HG03439 (cell line): ENCODE measurements around the gene SERPINB1.
"Not testable (repeated sequence)": the region's sequence is repeated elsewhere in the genome, so short reads cannot be mapped to it uniquely, and the experiment has no call there.

Experiments used
- ATAC-seq: cut with Tn5 transposase; IDR thresholded peaks from one replicate; pipeline ENCODE4 v1.9.1; 2021; ENCODE audit warnings: mild to moderate bottlenecking, moderate library complexity; ENCODE audit not compliant: unreplicated experiment

SERPINB1 gene

GRCh38 chr6:2866171-2866846 is 24.6 kb upstream of the SERPINB1 start:
- peak; percentile 43 for ATAC-seq

GRCh38 chr6:2865694-2866151 is 24.1 kb upstream of the SERPINB1 start:
- ATAC-seq = no peak

GRCh38 chr6:2865270-2865669 is 23.6 kb upstream of the SERPINB1 start:
- no peak for ATAC-seq

DNA sequence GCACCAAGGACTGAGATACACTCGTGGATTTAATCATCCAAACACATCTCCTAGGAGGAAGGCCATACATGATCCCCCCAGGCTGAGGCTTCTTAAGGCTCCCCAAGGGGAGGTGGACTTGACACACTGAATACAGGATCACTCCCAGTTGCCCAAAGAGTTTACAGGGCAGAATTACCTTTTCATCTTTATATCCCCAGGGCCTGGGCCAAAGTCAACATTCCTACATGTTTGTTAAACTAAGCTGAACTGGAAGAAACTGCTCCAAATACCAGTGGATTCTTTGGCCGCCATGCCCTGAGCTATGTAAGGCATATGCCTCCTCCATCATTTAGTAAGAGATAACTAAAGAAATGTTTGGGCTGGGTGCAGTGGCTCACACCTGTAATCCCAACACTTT is 22.2 kb upstream of the SERPINB1 start:
- ATAC-seq = no peak

DNA sequence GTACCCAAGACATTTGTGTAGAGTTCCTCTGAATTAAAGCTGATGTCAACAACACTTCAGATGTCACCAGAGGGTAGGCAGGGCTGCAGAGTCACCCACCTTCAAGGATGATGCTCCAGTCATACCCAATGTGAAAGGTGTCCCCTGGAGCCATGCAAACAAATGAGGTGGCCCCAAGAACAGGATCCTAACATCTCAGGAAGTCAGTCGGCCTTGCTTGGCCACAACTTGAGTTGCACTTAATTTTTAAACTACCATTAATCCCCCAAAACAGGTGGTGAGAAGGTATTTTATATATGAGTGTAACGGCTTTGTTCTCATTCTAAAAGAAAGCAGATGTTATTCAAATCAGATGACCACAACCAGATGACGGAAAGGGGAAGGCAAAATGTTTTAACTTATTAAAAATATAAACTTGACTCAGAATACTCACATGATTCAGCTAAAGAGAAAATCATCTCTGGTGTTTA is 21.1 kb upstream of the SERPINB1 start:
- ATAC-seq = peak; percentile 49

DNA sequence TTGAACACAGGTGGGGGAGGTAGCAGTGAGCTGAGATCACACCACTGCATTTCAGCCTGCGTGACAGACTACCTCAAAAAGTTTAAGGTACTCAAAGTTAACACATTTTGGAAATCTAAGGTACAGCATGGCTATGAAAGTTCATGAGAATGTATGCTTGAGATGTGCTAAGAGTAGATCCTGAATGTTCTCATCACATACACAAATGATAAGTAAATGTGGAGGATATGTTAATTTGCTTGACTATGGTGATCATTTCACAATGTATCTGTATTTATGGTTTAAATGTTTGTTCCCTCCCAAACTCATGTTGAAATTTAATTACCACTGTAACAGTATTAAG is 20.1 kb upstream of the SERPINB1 start:
- ATAC-seq = no peak

GRCh38 chr6:2861060-2861821 is 19.6 kb upstream of the SERPINB1 start:
- no peak for ATAC-seq

DNA sequence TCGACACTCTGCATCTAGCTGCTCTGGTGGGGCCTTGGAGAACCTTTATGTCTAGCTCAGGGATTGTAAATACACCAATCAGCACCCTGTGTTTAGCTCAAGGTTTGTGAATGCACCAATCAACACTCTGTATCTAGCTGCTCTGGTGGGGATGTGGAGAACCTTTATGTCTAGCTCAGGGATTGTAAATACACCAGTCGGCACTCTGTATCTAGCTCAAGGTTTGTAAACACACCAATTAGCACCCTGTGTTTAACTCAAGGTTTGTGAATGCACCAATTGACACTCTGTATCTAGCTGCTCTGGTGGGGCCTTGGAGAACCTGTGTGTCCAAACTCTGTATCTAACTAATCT is 19.0 kb upstream of the SERPINB1 start:
- ATAC-seq = not testable (repeated sequence)

DNA sequence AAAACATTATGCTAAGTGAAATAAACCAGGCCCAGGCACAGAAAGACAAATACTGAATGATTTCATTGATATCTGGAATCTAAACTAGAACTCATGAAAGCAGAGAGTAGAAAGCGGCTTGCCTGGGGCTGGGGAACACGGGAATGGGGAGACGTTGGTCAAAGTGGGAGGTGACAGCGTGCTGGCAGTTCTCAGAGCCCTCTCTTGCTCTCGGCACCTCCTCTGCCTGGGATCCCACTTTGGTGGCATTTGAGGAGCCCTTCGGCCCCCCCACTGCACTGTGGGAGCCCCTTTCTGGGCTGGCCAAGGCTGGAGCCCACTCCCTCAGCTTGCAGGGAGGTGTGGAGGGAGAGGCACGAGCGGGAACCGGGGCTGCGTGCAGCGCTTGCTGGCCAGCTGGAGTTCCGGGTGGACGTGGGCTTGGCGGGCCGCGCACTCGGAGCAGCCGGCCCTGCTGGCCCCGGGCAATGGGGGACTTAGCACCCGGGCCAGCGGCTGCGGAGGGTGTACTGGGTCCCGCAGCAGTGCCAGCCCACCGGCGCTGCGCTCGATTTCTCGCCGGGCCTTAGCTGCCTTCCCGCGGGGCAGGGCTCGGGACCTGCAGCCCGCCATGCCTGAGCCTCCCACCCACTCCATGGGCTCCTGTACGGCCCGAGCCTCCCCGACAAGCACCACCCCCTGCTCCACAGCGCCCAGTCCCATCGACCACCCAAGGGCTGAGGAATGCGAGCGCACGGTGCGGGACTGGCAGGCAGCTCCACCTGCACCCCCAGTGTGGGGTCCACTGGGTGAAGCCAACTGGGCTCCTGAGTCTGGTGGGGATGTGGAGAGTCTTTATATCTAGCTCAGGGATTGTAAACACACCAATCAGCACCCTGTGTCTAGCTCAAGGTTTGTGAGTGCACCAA is 18.4 kb upstream of the SERPINB1 start:
- ATAC-seq = not testable (repeated sequence)

DNA sequence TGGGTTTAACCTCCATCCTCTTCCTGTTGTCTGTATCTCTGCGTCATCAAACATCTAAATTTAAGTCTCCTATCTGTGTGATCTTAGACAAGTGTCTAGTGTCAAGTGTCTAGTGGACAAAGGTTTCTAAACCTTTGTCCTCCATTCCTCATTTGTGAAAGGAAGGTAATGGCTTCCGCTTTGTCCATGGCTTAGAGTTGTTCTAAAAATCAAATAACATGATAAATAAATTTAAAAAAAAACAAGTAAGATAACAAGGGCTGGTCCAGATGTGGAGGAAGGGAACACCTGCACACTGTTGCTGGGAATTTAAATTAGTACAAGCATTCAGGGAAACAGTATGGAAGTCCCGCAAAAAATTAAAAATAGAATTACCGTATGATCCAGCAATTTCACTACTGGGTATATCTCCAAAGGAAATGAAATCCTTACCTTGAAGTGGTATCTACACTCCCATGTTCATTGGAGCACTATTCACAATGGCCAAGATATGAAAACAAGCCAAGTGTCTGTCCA is 17.6 kb upstream of the SERPINB1 start:
- no peak for ATAC-seq

GRCh38 chr6:2857580-2858337 is 16.1 kb upstream of the SERPINB1 start:
- peak; percentile 59 for ATAC-seq

- no peak for ATAC-seq
These were observed 15.5 kb upstream of the SERPINB1 start for GRCh38 chr6:2857185-2857579.

- ATAC-seq = no peak
These were observed 13.4 kb upstream of the SERPINB1 start for GRCh38 chr6:2855061-2855519.

GRCh38 chr6:2854396-2854982 is 12.8 kb upstream of the SERPINB1 start:
- no peak for ATAC-seq

DNA sequence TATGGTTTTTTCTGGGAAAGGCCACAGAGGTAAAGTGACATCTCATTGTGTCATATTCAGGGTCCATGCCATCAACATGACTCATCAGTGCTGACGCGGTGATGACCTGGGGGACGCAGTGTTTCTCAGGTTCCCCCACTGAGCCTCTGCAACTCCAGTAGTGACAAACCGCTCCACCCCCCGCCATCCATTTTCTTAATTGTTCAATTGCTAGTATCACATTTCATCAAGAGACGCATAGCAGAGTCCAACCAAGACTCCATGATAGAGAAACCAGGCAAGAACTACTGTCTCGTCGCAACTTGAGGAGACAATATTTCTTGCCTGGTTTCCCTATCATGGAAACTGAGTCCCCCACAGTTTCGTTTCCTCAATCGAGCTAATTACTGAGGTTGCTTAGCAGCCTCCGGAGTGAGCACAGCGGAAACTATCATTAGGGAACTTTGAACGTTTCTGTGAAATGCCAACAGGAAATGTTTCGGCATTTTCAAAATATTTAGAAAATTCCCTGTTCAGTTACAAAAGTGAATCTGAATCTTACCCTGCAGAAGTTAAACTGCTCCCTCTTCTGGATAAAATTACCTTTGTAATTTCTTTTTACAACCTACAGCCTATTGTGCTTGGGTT is 12.2 kb upstream of the SERPINB1 start:
- ATAC-seq = no peak

DNA sequence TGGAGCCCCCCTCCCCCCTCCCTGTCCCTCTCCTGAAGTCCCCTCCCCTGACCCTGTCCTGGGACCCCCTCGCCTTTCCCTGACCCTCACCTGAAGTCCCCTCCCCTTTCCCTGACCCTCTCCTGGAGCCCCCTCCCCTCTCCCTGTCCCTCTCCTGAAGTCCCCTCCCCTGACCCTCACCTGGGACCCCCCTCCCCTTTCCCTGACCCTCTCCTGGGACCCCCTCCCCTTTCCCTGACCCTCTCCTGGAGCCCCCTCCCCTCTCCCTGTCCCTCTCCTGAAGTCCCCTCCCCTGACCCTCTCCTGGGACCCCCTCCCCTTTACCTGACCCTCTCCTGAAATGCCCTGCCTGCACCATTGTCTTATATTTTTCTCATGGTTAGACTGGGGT is 11.7 kb upstream of the SERPINB1 start:
- not testable (repeated sequence) for ATAC-seq

DNA sequence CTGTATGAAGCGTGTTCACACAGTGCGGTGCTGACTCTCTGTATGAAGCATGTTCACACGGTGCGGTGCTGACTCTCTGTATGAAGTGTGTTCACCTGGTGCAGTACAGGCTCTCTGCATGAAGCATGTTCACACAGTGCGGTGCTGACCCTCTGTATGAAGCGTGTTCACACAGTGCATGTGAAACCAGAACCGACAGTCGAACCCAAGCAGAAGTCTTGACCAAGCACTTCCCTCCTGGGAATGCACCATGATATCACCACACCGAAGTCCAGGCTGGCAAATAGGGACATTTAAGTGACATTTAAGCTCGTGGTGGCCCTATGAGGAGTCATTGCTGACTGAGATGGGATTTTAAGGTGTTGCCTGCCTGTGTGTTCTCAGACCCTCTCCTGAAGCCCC is 11.3 kb upstream of the SERPINB1 start:
- no peak for ATAC-seq

GRCh38 chr6:2852514-2852855 is 10.8 kb upstream of the SERPINB1 start:
- ATAC-seq = no peak

- no peak for ATAC-seq
These were observed 10.3 kb upstream of the SERPINB1 start for GRCh38 chr6:2851727-2852513.
